Activated naive CD8-positive, alpha-beta T cell (primary cell): ENCODE data around the gene SAA1.

Experiments used
- H3K27ac Mint-ChIP-seq: one replicate; pipeline ENCODE4 v1.8.0; 2021; ENCODE audit warnings: mixed read lengths
- H3K27me3 Mint-ChIP-seq: one replicate; pipeline ENCODE4 v1.8.0; 2021; ENCODE audit warnings: mixed read lengths
- H3K36me3 Mint-ChIP-seq: one replicate; pipeline ENCODE4 v1.8.0; 2021; ENCODE audit warnings: mixed read lengths
- H3K4me1 Mint-ChIP-seq: one replicate; pipeline ENCODE4 v1.8.0; 2021; ENCODE audit warnings: low read depth, mixed read lengths
- H3K4me3 Mint-ChIP-seq: one replicate; pipeline ENCODE4 v1.8.0; 2021; ENCODE audit warnings: mild to moderate bottlenecking, mixed read lengths
- H3K9me3 Mint-ChIP-seq: one replicate; pipeline ENCODE4 v1.8.0; 2021; ENCODE audit warnings: low read depth, mixed read lengths

SAA1 gene

DNA sequence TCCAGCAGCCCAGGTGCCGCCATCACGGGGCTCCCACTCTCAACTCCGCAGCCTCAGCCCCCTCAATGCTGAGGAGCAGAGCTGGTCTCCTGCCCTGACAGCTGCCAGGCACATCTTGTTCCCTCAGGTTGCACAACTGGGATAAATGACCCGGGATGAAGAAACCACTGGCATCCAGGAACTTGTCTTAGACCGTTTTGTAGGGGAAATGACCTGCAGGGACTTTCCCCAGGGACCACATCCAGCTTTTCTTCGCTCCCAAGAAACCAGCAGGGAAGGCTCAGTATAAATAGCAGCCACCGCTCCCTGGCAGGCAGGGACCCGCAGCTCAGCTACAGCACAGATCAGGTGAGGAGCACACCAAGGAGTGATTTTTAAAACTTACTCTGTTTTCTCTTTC, at the start of gene SAA1:
Gene SAA1, plus strand, starts transcription at position 316 of the 400 bp plus-strand sequence. CDS start 624 bp downstream, outside the sequence.
- H3K36me3 Mint-ChIP-seq, result no peaks in the 10 kb centered on the region
- no peaks in the 10 kb centered on the region for H3K27me3 Mint-ChIP-seq
- H3K4me3 Mint-ChIP-seq, result no peak within 1 kb of the TSS
- no peaks in the 10 kb centered on the region for H3K4me1 Mint-ChIP-seq
- no peak within 1 kb of the TSS for H3K27ac Mint-ChIP-seq
- no peaks in the 10 kb centered on the region for H3K9me3 Mint-ChIP-seq

DNA sequence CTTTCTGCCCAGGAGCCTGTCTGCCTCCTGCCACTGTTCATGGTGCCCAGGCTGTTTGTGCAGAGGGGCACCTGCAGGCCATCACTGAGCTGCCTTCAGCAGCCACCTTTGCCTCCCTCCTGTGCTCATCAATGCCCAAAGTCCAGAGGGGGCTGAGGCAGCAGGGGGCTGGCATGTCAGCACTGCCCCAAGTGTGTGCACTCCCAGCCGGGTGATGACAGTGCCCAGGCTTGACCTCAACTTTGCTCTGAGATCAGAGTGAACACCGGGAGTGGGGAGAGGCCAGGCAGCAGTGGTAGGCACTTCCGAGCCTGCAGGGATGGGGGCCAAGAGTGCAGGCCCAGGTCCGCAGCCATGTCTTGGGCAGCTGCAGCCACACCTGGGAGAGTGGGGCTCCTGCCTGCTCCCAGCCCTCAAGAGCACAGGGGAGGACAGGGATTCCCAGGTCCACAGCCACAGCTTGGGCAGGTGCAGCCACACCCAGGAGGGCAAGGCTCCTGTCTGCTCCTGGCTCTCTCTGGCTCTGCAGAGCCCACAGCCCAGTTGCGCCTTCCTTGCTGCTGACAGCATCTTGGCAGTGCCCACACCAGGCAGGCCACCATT, 44.7 kb upstream of the SAA1 start:
- no peak overlapping the region for H3K4me3 Mint-ChIP-seq
- H3K9me3 Mint-ChIP-seq, result no peaks in the 10 kb centered on the region
- no peaks in the 10 kb centered on the region for H3K36me3 Mint-ChIP-seq
- H3K4me1 Mint-ChIP-seq, result no peaks in the 10 kb centered on the region
- peaks cover 1% of the 10 kb centered on the region for H3K27me3 Mint-ChIP-seq
- no peak overlapping the region for H3K27ac Mint-ChIP-seq

DNA sequence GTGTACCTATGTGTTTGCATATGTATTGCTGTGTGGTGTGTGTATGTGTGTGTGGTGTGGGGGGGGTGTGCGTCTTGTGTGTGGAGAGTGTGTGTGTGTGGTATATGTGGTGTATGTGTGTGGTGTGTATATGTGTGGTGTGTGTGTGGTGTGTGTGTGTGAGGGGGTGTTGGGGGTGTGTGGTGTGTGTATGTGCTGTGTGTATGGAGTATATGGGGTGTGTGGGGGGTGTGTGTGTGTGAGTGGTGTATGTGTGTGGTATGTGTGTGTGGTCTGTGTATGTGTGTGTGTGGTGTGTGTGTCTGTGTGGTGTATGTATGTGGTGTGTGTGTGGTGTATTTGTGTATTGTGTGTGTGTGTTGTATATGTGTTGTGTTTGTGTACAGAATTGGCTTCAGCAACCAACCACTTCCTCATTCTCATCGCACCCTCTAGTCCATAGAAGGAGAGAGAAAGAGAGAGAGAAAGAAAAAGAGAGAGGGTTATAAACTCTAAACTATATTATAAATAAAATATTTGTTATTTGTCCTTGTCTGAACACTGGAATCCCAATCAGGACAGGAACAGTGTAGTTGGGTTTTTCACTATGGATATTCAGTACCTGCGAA, 43.1 kb upstream of the SAA1 start:
- Mint-ChIP-seq H3K4me1 (no peaks in the 10 kb centered on the region), H3K27ac (no peak overlapping the region), H3K9me3 (no peaks in the 10 kb centered on the region), H3K4me3 (no peak overlapping the region), H3K36me3 (no peaks in the 10 kb centered on the region), H3K27me3 (no peaks in the 10 kb centered on the region)

DNA sequence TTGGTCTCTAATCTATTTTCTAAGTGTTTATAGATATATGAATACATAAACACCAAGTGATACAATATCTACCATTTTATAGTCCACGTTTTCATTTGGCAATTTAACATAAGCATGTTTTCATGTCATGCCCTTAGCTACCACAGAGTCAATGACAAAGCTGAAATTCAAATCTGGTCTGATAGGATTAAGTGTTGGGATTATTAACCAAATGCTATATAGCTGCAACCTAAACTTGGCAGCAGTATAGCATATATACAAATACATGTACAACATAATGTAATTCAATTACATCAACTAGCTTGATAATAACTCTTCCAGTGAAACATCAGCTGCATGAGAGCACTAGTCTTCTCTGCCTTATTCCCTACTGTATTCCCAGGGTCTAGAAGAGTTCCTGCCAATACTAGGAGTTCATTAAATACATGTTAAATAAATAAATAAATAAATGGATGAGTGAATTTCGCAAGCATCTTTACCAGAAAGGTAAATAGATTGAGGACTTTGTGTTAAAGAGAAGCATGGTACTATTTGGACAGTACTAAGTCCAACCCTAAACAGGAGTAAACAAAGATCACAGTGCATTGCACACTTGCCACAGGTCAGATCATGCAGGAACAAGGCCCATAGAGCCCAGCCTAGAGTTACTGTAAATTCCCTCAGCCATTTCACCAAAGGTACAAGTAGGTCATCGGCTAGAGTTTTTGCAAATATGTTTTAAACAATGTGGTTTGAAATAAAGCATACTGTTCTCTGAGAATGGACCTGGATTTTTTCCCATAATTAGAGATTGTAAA, 42.3 kb upstream of the SAA1 start:
- H3K27me3 Mint-ChIP-seq, result no peaks in the 10 kb centered on the region
- H3K9me3 Mint-ChIP-seq, result no peaks in the 10 kb centered on the region
- H3K4me1 Mint-ChIP-seq, result no peaks in the 10 kb centered on the region
- no peak overlapping the region for H3K4me3 Mint-ChIP-seq
- no peak overlapping the region for H3K27ac Mint-ChIP-seq
- H3K36me3 Mint-ChIP-seq, result no peaks in the 10 kb centered on the region

DNA sequence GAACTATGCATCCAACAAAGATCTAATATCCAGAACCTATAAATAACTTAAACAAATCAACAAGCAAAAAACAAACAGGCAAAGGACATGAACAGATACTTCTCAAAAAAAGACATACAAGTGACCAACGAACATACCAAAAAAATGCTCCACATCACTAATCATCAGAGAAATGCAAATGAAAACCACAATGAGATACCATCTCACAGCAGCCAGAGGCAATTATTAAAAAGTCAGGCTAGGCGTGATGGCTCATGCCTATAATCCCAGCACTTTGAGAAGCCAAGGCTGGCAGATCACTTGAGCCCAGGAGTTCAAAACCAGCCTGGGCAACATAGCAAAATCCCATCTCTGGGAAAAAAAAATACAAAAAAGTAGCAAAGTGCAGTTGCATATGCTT, 40.2 kb upstream of the SAA1 start:
- no peaks in the 10 kb centered on the region for H3K36me3 Mint-ChIP-seq
- no peak overlapping the region for H3K27ac Mint-ChIP-seq
- no peaks in the 10 kb centered on the region for H3K4me1 Mint-ChIP-seq
- H3K9me3 Mint-ChIP-seq, result no peaks in the 10 kb centered on the region
- no peaks in the 10 kb centered on the region for H3K27me3 Mint-ChIP-seq
- H3K4me3 Mint-ChIP-seq, result no peak overlapping the region

DNA sequence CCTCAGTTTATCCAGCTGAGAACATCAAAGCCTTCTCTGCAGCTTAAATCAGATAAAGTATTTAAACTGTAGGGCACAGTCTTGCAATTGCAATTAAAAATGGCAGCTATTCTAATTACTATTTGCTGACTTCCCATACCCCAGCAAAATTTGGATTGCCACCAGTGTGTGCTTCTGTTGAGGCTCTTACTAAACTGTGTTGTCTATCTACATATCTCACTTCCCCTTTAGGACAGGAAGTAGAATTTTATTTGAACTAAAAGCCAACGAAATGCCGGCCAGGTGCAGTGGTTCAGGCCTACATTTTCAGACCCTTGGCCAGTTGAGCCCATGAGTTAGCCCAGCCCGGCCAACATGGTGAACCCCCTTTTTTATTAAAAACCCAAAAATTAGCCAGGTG, 36.6 kb upstream of the SAA1 start:
- no peaks in the 10 kb centered on the region for H3K36me3 Mint-ChIP-seq
- no peak overlapping the region for H3K4me3 Mint-ChIP-seq
- H3K27ac Mint-ChIP-seq, result no peak overlapping the region
- H3K27me3 Mint-ChIP-seq, result peaks cover 6% of the 10 kb centered on the region
- no peaks in the 10 kb centered on the region for H3K9me3 Mint-ChIP-seq
- H3K4me1 Mint-ChIP-seq, result no peaks in the 10 kb centered on the region

DNA sequence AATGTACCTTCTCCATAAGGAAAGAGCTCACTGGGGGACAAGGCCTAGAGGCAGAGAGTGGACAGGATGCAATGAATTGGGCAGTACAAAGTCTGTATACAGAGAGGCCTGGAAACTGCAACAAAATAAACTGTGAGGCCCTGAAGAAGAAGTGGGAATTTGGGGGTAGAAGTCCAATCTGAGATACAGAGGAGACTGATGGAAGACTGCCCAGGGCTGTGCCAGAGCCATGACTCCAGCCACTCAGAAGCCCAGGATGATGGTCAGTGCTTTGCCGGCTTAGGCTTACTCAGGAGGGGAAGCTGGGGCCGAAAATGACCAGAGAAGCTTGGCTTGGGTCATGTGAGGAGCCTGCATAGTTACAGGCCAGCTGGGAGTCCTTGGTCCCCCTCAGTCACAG, 35.2 kb upstream of the SAA1 start:
- Mint-ChIP-seq H3K27ac (no peak overlapping the region), H3K27me3 (peaks cover 8% of the 10 kb centered on the region), H3K36me3 (no peaks in the 10 kb centered on the region), H3K4me1 (no peaks in the 10 kb centered on the region), H3K9me3 (no peaks in the 10 kb centered on the region), H3K4me3 (no peak overlapping the region)

DNA sequence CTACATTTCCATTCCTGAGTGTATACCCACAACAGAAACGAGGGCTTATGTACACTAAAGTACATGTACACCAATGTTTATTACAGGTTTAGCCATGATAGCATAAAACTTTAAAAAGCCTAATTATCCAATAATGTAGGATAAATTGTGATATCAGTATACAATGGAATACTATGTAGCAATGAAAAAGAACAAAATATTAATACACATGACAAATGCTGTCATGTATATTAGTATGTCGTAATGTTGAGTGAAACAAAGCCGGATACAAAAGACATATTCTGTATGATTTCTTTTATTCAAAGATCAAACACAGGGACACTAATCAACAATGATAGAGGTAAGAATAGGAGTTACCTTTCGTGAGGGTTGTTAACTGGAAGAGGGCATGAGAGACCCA, 32.2 kb upstream of the SAA1 start:
- Mint-ChIP-seq H3K9me3 (no peaks in the 10 kb centered on the region), H3K4me1 (no peaks in the 10 kb centered on the region), H3K27me3 (peaks cover 12% of the 10 kb centered on the region), H3K36me3 (no peaks in the 10 kb centered on the region), H3K4me3 (no peak overlapping the region), H3K27ac (no peak overlapping the region)

DNA sequence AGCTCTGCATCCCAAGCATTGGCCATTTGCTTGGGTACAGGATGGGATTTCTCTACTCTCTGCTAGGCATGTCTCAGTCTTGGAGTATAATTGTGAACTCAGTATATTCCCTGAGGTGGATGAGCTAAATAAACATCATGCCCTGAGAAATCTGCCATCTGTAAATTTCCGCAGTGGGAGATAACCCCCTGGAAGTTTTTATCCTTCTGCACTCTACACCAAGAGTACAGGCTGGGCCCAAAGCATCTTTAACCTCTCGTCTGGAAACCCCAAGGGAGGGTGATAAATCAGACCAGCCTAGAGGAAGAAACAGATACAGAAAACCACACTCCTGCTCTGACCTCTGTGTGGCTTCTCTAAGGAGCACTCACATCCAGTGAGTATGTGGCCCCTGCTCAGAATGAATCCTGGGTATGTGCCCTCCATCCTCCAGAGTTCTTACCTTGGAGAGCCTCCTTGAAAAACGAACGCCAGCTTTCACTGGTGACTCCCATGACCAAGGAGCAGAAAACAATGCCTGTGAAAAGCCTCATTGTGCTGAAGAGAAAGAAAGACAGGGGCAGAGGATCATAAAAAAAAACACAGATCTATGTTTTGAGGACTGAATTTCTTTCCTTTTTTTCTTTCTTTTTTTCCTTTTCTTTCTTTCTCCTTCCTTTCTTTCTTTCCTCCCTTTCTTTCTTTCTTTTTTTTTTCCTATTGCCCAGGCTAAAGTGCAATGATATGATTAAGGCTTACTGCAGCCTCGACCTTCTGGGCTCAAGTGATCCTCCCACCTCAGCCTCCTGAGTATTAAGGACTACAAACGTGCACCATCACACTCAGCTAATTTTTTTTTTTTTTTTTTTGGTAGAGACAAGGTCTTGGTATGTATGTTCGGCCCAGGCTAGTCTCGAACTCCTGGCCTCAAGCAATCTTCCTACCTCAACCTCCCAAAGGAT, 30.4 kb upstream of the SAA1 start:
- H3K9me3 Mint-ChIP-seq, result no peaks in the 10 kb centered on the region
- H3K4me3 Mint-ChIP-seq, result no peak overlapping the region
- no peak overlapping the region for H3K27ac Mint-ChIP-seq
- peaks cover 19% of the 10 kb centered on the region for H3K27me3 Mint-ChIP-seq
- no peaks in the 10 kb centered on the region for H3K4me1 Mint-ChIP-seq
- peaks cover under 1% of the 10 kb centered on the region for H3K36me3 Mint-ChIP-seq

DNA sequence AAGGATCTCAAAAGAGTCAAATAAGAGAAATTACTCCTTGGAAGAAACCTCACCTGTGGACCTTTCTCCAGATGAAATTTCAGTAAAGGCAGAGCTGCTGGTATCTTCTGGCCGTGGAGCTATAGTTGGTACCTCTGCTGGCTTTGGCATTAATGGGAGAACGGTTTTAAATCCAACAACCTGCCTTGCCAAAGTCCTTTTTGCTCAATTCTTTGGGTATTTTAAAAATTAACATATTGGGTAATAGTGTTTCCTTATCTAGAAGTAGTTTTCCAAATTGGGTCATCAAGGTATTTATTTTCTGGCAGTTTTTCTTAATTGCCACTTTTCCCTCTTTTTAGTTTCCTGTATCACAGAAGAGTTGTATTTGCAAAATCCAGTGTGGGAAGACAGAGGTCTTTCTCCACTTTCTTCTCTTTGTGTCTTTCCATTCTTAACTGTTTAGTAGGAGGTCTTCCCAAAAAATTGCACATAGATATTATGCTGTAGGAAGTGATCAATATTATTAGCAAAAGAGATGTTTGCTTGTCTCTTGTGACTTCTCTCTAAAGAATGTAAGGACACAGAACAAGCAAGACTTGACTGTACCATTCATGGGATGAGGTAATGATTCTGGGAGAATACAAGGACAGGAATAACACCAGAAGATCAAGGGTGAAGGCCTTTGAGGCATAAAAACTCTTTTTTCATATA, 29.3 kb upstream of the SAA1 start, which contains the start of gene SAA4:
Gene SAA4, minus strand, starts transcription at position 139 of the 693 bp plus-strand sequence. CDS start 876 bp downstream, outside the sequence.
- H3K27me3 Mint-ChIP-seq, result peaks cover 19% of the 10 kb centered on the region
- H3K4me1 Mint-ChIP-seq, result no peaks in the 10 kb centered on the region
- H3K9me3 Mint-ChIP-seq, result no peaks in the 10 kb centered on the region
- H3K4me3 Mint-ChIP-seq, result no peak within 1 kb of the TSS
- H3K36me3 Mint-ChIP-seq, result peaks cover 3% of the 10 kb centered on the region
- no peak within 1 kb of the TSS for H3K27ac Mint-ChIP-seq

DNA sequence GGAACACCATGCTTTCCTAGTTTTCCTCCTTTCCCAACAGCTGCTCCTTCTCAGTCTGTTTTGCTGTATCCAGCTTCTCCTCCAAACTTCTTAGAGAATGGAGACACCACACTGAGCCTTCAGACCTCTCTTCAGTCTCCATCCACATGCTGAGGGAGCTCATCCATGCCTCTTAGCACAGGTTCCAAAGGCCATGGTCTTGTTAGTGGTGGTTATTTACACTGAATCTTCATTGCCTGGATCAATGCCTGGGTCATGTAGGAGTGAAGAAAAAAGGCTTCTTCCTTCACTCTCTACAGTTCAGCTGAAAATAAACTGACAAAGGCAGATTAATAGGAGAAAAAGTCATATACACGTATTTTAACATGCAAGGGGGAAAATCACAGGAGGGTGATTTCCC, 26.4 kb upstream of the SAA1 start:
- Mint-ChIP-seq H3K27me3 (peaks cover 11% of the 10 kb centered on the region), H3K27ac (no peak overlapping the region), H3K4me1 (no peaks in the 10 kb centered on the region), H3K9me3 (peaks cover 4% of the 10 kb centered on the region), H3K36me3 (peaks cover 3% of the 10 kb centered on the region), H3K4me3 (no peak overlapping the region)

DNA sequence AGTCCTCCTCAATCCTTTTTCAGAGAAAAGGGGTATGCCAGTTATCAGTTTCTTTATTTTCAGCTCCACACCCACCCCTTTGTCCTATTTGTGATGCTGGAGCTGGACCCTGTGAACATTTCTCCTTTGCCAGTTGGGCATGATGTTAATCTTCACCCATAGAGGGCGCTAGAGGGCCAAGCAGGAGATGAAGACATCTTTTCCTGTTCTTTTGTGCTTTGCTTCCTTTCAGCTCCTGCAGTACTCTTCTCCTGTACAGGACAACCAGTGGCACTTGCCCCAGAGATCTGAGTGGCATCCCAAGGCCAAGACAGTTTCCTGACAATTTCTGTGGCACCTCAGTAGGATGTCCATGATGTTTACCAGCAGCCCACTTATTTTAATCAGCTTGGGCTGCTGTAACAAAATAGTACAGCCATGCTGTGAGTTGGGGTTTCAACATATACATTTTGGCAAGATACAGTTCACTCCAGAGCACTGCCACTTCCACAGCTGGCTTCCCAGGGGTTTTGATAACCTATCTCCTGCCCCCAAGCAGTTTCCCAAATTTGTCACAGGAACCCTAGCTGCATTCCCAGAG, 22.2 kb upstream of the SAA1 start:
- Mint-ChIP-seq H3K4me1 (peaks cover 5% of the 10 kb centered on the region), H3K36me3 (peaks cover 3% of the 10 kb centered on the region), H3K27me3 (peaks cover 6% of the 10 kb centered on the region), H3K4me3 (no peak overlapping the region), H3K9me3 (peaks cover 4% of the 10 kb centered on the region), H3K27ac (no peak overlapping the region)

DNA sequence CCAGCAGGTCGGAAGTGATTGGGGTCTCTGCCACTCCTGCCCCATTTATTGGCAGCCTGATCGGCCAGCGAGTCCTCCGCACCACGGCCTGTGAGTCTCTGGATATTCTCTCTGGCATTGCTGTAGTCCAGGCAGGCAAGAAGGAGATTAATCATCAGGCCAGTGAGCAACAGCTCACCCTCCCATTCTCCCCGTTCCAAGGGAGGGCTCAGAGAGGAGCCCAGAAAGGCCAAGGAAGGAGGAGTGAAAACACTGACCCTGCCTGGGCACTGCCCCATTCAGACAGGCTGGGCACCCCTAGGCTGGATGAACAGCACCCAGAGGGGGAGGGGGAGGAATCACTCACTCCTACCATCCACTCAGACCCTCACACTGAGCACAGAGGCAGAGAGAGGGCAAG, 20.7 kb upstream of the SAA1 start:
- Mint-ChIP-seq H3K4me3 (no peak overlapping the region), H3K4me1 (peaks cover 5% of the 10 kb centered on the region), H3K27me3 (no peaks in the 10 kb centered on the region), H3K27ac (no peak overlapping the region), H3K36me3 (peaks cover 3% of the 10 kb centered on the region), H3K9me3 (peaks cover 4% of the 10 kb centered on the region)
